GM12801 (cell line): ENCODE data around the gene VOPP1.

Experiments
- TF ChIP-seq, protein P1 (sequence below): IDR thresholded peaks from one replicate; pipeline ENCODE4 v1.5.1; 2011; ENCODE audit warnings: control low read depth; ENCODE audit not compliant: insufficient read length; ENCODE audit errors: extremely low read depth

The VOPP1 gene

DNA sequence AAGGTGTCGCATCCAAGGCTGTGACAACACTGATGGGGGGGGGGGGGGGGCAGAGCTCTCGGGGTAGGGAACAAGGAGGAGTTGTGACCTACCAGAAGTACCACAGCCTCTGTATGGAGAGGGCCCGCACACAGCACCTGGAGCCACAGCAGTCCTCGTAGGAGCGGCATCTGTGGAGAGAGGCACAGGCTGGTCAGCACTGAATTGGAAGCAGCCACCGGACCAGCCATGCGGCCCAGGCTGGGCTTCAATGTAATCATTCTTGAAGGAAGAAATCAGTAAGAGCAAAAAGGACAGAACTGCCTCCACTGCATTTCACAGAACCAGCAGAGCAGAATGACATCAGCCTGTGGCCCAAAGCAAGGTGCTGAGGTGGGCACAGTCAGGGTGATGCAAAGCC is 74.8 kb downstream of the VOPP1 start:
- TF ChIP-seq, protein P1, sequence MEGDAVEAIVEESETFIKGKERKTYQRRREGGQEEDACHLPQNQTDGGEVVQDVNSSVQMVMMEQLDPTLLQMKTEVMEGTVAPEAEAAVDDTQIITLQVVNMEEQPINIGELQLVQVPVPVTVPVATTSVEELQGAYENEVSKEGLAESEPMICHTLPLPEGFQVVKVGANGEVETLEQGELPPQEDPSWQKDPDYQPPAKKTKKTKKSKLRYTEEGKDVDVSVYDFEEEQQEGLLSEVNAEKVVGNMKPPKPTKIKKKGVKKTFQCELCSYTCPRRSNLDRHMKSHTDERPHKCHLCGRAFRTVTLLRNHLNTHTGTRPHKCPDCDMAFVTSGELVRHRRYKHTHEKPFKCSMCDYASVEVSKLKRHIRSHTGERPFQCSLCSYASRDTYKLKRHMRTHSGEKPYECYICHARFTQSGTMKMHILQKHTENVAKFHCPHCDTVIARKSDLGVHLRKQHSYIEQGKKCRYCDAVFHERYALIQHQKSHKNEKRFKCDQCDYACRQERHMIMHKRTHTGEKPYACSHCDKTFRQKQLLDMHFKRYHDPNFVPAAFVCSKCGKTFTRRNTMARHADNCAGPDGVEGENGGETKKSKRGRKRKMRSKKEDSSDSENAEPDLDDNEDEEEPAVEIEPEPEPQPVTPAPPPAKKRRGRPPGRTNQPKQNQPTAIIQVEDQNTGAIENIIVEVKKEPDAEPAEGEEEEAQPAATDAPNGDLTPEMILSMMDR: no peak

DNA sequence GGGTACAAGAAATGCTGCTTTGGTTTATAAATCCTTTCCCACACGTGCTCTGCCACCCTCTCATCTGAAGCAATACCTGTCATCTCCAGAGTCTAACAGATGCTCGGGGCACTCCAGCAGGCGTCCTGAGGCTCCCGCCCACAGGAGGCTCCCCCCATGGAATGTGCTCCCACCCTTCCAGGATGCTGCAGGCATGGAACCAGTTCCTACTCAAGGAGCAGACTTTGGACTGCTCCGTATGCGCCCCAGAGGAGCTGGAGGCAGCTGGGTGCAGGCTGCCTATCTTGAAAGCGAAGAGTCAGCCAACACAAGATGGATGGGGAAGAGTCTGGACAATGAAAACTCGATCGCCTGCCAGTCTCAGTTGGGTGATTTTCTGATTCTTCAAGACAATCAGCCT is 75.4 kb downstream of the VOPP1 start:
- TF ChIP-seq, protein P1: no peak

DNA sequence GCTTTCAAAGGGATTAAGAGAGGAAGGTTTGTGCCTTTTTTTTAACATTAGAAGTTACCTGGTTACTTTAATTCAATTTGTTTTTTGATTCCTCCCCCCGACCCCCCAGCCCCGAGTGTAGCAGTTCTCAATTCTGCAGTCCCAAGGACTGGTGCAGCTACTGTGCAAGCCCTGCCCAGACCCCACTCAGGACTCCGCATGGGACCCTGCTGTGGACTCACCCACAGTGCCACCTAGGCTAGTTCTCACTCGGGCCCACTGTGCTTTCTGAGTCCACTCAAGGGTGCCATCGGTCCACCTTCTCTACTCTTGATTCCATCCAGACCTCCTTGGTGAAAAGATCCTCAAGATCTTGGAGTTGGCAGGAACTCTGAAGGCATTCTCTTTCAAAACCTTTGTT is 77.4 kb downstream of the VOPP1 start:
- TF ChIP-seq, protein P1: no peak

DNA sequence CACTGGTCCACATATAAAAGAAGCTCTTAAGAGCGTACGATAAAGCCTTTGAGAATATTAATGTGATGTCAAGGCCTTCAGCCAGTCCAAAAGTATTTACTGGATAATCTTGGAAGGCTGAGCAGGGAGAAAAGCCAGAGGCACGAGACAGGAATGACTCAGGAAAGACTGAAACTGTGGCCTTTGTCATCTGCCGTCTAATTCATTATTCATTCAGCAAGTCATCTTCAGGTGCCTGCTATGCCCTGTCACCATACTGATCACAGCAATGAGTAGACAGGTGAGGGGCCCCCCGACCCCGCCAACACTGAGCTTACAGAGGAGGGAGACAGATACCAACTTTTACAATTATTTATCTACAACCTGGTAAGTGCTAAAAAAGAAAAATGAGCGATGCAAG is 78.9 kb downstream of the VOPP1 start:
- TF ChIP-seq, protein P1: no peak

DNA sequence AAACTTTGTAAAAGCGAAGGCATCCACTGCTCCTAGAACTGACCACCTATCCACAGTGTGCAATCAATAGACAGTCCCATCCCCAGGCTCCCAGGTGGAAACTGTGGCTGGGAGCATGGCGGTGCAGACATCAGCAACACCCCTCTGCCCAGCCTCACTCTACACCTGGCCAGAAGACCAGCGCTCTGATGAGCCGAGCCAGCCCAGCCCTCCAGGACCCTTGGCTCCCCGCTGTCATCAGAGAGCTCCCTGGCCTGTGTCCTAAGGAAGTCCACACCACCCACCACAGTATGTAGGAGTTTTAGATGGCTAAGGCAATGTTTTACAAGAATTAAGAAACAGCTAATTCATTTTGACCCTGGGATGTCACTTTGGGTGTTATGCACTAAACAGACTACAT is 81.0 kb downstream of the VOPP1 start:
- TF ChIP-seq, protein P1: no peak

DNA sequence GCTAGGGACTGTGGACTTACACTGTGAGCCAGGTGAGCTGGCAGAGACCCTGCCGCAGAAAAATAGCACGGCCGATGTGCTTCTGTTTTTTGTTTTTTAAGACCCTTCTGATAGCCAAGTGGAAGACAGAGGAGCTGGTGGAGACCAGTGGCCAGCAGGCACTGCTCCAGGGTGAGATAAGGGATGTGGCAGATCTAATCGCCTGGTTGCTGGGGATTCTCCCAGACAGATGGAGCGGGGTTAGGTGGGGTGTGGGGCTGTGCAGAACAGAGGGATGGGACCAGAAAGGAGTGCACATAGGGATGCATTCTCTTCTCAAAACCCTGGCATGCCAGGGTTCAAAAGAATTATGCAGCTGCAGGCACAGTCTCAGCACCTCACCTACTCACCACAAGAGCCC is 82.2 kb downstream of the VOPP1 start:
- TF ChIP-seq, protein P1: no peak

DNA sequence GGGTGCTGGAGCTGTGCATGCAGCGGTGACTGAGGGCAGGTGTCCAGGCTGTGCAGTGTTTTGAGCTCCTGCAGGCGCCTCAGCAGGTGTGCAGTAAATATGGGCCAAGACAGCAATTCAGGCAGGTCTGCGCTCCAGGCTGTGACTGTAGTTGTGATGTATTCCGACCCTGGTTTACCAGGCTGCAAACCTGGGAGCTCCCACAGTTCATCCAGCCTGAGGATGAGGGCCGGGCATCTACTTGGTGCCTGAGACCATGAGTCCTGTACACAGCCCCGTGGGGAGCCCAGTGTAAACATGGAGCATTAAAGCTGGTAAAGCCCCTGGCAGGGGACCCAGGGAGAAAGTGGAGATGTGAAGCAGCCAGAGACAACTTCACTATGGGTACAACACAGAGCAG is 82.8 kb downstream of the VOPP1 start:
- TF ChIP-seq, protein P1: no peak
